Erythroblast (primary cell): Measurements from ENCODE around the gene ICAM5.
A peak's percentile ranks its signal among the peaks of the same experiment; 100 is the strongest.

ENCODE experiments used
- DNase-seq, 2 experiments: peaks; one replicate each; lab custom pipeline; 2025; lab: John Stamatoyannopoulos, UW
- GATA1 ChIP-seq: IDR thresholded peaks from 2 replicates; pipeline ENCODE4 v1.6.1; 2011; ENCODE audit warnings: low read depth, mild to moderate bottlenecking, control low read depth, low read length, moderate library complexity
- POLR2A ChIP-seq: IDR thresholded peaks from 2 replicates; pipeline ENCODE4 v1.6.1; 2011; ENCODE audit warnings: mild to moderate bottlenecking, low read length

Gene ICAM5

DNA sequence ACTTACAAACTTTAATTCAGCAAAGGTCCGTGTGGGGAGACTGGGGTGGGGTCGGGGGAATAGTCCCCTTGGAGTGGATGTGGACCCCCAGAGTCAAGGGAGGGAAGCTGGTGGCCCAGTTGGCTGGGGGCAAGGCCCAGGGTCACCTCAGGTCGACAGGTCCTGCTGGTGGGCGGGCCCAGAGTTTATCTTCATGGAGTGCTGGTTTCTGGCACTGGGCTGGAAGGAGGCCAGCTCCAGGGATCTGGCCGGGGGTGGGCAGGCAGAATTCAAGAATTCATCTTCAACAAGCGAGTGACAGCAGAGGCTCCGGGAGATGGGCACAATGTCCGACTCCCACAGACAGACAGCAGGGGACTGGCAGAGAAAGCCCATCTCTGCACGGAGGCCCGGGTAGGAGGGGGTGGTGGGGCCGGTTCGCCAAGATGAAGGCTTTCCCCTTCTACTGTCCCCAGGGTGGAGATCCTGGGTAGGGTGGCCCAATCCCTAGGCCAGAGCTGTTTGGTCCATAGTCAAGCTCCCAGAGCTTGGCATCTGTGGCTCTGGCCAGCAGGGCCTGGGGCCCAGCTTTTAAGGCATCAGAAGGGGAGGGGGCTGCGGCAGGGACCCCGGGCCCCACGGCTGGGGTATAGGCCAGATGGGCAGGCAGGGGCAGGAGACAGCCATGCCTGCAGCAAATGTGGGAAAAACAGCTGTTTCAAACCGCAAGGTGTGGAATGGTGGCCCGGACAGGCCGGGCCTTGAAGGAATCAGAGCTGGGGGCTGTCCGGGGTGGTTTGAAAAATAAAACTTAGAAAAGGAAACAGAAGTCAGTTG is 26.7 kb downstream of the ICAM5 start:
- DNase-seq = peak; percentile 82 to 83
- TF ChIP-seq POLR2A (no peak), GATA1 (no peak)

DNA sequence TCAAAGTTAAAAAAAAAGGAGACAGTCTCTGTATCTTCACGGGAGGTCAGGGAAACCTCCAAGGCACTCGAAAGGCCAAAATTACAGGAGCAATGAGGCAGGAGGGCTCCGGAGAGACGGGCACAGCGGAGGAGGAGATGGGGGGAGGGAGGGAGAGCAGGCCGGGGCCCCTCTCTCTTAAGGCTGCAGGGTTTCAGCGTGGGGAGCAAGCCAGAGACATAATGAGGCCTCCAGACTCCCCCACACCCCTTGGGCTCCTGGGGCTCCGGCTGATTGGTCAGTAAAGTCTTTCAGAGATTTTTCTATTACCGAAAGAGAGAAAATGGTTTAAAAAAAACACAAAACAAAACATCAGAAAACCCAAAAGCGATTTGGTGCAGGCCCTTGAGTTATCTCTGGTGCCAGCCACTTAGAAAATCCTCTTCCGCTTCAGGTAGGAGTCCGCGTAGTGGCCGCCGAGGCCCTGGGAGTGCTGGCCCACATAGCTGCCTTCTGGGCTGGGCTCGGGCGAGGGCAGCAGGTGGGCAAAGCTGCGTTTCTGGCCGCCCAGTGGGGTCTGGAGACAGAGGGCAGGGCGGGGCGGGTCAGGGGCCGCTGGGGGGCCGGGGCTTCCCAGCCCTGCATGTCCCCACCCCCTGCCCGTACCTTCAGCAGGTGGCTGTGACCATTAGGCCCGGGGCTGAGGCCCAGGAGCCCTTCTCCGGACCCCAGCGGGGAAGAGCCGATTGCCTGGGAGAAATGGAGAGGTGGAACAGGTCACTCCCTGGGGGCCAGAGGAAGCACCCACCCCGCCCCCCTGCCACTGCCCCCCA is 27.5 kb downstream of the ICAM5 start:
- DNase-seq = no peak
- no peak for TF ChIP-seq GATA1
- no peak for TF ChIP-seq POLR2A

DNA sequence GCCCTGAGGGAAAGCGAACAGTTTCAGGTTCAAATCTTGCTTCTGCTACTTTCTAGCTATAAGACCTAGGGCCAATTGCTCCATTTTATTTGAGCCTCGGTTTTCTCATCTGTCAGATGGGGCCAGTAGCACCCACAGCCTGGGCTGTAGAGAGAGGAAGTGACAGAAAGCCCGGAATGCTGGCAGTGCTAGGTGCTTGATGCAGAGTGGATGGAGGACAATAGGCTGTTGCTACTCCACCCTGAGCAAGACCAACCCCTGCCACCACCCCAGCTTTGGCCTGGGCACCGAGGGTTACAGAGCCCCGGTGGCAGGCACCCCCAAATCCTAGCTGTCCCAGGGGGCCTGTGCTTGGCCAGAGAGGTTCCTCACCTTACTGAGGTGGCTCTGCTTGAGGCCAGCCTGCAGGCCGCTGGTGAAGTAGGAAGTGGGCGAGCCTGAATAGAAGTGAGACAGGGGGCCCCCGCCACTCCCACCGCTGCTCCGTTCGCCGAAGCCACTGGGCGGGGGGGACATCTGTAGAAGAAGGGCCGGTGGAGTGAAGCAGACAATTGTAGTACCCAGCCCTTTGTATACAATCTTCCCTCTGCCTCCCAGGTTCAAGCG is 28.2 kb downstream of the ICAM5 start:
- TF ChIP-seq POLR2A = no peak
- TF ChIP-seq GATA1 = no peak
- DNase-seq = no peak

DNA sequence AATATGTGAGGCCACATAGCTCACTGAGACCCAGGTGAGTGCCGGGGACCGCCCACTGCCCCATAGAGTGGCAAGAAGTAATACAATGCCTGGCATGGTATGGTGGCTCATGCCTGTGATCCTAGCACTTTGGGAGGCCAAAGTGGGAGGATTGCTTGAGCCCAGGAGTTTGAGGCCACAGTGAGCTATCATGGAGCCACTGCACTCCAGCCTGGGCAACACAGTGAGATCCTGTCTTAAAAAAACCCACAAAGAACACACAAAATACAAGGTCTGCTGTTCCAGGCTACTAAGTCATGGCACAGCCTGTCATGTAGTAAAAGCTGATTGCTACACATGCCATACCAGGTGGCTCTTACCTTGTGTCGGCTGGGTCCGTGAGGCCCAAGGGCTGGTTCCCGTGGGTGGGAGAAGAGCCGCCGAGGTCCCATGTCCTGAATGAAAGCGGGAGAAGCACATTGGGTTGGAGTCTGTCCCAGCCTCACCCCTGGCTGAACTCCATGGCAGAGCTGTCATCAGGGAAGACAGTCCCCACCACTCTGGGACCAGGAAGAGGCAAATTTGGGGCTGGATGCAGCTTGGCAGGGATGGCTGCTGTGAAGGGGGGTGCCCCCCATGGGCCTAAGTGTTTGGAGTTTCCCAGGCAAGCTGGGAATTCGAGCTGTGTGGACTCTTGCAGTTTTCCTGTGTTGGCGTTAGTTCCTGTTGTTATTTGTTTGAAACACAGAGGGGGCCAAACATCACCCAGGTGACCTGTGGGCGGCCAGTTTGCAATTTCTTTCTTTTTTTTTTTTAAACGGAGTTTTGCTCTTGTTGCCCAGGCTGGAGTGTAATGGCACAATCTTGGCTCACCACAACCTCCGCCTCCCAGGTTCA is 29.3 kb downstream of the ICAM5 start:
- no peak for DNase-seq
- TF ChIP-seq POLR2A (no peak), GATA1 (no peak)

DNA sequence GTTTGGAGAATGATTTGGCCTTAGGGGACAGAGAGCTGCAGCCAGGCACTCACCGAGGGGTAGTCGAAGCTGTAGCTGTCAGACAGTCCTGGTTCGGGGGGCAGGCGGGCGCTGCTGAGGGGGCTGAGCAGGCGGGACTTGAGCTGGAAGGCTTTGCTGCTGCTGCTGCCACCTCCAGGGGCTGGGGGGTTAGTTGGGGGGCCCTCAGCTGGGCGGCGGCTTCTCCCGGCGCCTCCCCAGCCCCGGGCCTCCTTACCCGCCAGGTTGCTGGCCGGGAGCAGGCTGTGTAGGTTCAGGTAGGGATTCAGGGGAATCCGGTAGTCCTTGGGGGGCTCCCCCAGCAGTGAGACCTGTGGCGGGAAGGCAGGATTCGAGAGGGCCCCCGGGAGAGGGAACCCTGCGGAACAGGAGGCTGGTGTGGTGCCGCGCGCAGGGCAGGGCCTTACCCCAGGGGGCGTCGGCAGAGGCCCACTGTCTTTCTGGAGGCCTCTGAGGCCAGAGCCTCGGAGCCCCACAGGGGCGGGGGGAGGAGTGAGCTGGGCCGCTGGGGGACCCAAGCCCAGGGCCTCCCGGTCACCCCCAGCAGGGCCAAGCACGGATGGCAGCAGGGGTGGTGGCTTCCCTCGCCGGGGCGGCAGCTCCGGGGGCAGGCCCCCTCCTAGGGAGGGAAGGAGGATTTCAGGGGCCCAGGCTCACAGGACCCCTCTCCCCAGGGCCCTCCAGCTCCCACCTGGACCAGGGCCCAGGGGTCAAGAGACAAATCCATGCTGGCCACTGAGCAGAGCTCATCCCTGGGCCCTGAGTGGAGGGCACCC is 31.1 kb downstream of the ICAM5 start:
- no peak for DNase-seq
- TF ChIP-seq GATA1 = no peak
- TF ChIP-seq POLR2A = no peak

DNA sequence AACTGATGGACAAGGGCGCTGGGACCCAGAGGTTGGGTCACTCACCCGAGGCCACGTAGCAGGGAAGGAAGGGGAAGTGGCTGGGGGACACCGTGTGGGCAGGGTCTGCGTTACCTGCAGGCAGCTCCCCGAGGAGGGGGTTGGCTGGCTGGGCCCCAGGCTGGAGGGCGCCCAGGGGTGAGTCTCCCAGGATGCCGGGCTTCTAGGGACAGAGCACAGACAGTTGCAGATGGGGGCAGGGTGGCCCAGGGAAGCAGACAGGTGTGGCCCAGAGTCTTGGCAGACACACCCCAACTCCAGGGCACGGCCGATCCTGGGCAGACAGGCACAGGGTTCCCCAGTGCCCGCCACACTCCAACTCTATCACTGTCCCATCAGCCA is 31.7 kb downstream of the ICAM5 start:
- TF ChIP-seq POLR2A = no peak
- TF ChIP-seq GATA1 = no peak
- DNase-seq = no peak

DNA sequence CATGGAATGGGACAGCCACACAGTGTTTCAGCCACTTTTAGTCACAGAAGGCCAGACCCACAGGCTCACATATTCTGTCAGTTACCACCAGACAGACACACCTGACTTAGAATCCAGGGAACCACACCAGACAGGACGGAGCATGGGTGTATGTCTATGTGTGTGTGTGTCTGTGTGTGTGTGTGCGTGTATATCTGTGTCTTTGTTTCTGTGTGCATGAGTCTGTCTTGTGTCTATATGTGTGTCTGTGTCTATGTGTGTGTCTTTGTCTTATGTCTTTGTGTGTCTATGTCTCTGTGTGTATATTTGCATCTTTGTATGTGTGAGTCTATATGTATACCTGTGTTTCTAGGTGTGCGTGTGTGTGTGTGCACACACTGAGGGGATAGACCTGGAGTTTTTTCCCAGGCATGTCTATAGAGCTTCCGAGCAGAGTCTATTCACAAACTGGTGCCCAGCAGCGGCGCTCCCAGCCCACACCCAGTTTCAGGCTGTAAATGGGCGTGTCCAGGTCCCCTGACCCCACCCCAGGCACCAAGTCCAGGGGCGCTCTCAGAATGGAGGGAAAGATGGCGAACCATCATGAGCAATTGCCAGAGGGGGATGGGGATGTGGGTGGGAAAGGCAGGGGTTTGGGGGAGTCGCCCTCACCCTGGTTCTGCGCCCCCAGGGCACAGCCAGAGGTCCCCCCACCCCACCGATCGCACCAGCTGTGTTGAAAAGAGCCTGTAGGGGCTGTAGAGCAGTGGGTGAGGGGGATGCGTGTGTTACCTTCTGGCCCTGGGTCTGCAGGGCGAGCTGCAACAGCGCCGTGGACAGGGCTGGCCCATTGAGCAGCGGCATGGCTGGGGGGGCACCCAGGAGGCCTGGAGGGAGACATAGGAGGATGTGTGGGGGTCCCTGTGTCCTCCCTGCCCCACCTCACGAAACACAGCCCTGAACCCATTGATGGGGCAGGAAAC is 32.4 kb downstream of the ICAM5 start:
- TF ChIP-seq POLR2A = no peak
- no peak for TF ChIP-seq GATA1
- no peak for DNase-seq

DNA sequence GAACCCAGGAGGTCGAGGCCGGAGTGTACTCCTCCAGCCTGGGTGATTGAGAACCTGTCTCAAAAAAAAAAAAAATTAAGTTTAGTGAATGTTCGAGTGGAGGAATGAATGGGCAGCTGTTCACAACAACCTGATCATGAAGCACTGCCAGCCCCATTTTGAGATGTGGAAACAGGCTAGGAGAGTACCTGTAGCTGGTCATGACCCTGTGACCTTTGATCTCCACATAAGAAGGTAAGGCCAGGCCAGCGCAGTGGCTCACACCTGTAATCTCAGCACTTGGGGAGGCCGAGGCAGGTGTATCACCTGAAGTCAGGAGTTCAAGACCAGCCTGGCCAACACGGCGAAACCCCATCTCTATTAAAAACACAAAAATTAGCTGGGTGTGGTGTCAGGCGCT is 36.0 kb downstream of the ICAM5 start:
- no peak for TF ChIP-seq GATA1
- TF ChIP-seq POLR2A = no peak
- DNase-seq = no peak

DNA sequence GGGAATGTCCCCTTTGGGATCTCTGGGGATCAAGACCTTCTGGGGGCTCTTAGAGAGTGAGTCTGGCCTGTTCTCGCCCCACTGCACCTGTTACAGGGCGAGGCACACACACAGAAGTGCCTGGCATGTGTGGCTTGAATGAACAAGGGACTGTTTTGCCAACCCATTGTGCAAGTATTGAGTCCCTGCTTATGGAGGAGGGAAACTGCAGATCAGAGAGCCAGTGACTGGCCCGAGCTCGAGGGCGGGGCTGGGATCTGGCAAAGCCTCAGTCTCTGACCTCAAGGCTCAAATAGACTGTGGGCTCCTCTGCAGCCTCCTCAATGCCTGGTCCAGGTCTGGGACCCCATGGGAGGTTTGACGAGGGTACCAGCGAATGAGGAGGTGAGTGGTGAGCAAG is 38.0 kb downstream of the ICAM5 start:
- no peak for DNase-seq
- no peak for TF ChIP-seq POLR2A
- TF ChIP-seq GATA1 = no peak

DNA sequence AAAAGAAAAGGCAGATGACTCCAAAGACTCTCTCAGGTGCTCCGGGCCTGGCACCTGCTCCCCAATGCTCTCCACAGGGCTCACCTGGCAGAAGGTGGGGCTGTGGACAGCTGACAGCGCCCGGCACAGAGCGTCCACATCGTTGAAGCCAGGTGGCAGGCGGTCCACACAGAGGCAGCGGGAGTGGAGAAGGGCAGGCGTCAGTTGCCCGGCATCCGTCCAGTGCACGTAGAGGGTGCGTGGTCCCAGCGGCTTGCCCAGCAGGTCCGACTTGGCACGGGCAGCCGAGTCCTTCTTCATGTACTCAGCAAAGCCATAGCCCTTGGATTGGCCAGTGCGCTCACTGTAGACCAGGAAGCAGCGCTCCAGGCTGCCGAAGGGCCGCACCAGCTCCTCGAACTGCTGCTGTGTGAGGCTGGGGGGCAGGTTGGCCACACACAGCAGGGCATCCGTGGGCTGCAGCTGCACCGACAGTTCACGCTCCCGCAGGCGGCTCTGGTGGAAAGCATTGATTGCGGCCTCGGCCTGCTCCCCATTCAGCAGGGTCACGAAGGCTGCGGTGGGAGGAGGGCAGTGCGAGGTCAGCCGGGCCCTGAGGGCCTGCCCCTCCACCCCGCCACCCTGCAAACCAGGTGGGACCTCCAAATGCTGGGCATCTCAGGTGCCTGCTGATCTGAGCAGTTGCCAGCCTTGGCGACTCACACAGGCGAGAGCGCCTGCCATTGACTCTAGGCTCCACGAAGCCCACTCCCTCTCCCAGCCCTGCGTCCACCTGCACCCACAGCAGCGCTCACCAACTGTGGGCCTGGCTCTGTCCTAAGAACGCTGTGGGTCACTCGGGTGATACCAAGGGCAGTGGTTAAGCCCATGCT is 39.0 kb downstream of the ICAM5 start:
- DNase-seq = no peak
- TF ChIP-seq POLR2A (no peak), GATA1 (no peak)
